Kidney (tissue), 14 donors: ENCODE measurements around the gene CARS1. TPM values are rescaled to one million over a fixed set of nuclear protein-coding genes. Genes with fewer than 3 reads are reported as not detected.

Experiments
- DNase-seq, 5 donors: peaks; one replicate each; pipeline ENCODE4 v3.0.0-alpha.2; 2013 to 2020
- FAIRE-seq: peaks from 2 replicates; lab custom pipeline; 2012; peaks lifted over from hg19 to GRCh38; lab: Jason Lieb, UNC
- H3K27ac ChIP-seq, 2 donors: one replicate each; pipeline ENCODE4 v1.7.0; 2013; ENCODE audit warnings: low read depth in 2 of 2, low read length in 2 of 2, inconsistent platforms in 1 of 2
- H3K27me3 ChIP-seq: one replicate; pipeline ENCODE4 v1.7.1; 2013; ENCODE audit warnings: low read length, inconsistent platforms; ENCODE audit not compliant: control insufficient read depth, insufficient read depth
- H3K36me3 ChIP-seq, 3 donors: one replicate each; pipeline versions ENCODE4 v1.7.0 to v1.7.1; 2013; ENCODE audit warnings: low read length in 3 of 3, control low read depth in 1 of 3, inconsistent platforms in 1 of 3; ENCODE audit not compliant: insufficient read depth in 3 of 3, control insufficient read depth in 2 of 3
- H3K4me1 ChIP-seq, 3 donors: one replicate each; pipeline versions ENCODE4 v1.7.0 to v1.7.1; 2013; ENCODE audit warnings: low read length in 3 of 3, inconsistent platforms in 1 of 3, low read depth in 1 of 3; ENCODE audit not compliant: control insufficient read depth in 2 of 3, insufficient read depth in 2 of 3
- H3K4me3 ChIP-seq, 3 donors: one replicate each; pipeline versions ENCODE4 v1.7.0 to v1.8.1; 2013; ENCODE audit warnings: low read length in 3 of 3, control low read depth in 1 of 3, inconsistent platforms in 1 of 3
- H3K9ac ChIP-seq, 3 donors: one replicate each; pipeline versions ENCODE4 v1.7.0 to v1.7.1; 2013; ENCODE audit warnings: low read length in 3 of 3, control low read depth in 1 of 3, inconsistent platforms in 1 of 3
- H3K9me3 ChIP-seq, 3 donors: one replicate each; pipeline versions ENCODE4 v1.7.0 to v1.7.1; 2013; ENCODE audit warnings: low read length in 3 of 3, control low read depth in 1 of 3, inconsistent platforms in 1 of 3; ENCODE audit not compliant: control insufficient read depth in 2 of 3, insufficient read depth in 1 of 3
- CTCF ChIP-seq: IDR thresholded peaks from 3 replicates; pipeline ENCODE4 v1.5.1; 2012; ENCODE audit warnings: mild to moderate bottlenecking, moderate library complexity, borderline replicate concordance; ENCODE audit not compliant: insufficient read depth; ENCODE audit errors: extremely low read depth
- intact Hi-C: fragments of 100-400 bp; cut with DNase I; formaldehyde crosslinking; loops from one replicate; pipeline ENCODE4 v1.11.1; 2022
- polyA plus RNA-seq: library from polyadenylated mRNA; stranded (reverse); fragments of 350-450 nt; fragmentation: Illumina TruSeq; extraction: RNeasy Lipid Tissue Mini Kit (QIAGEN cat#74804); gene quantifications from one replicate; pipeline ENCODE4 v1.2.3, GENCODE V29; 2014; ENCODE audit warnings: low read depth, low replicate concordance; ENCODE audit not compliant: insufficient read depth
- total RNA-seq: library from RNA; stranded (reverse); fragmentation: NEBNext Ultra II Directional; extraction: Animal tissue kit (Norgen Biotek cat#: 25700); gene quantifications from one replicate; pipeline ENCODE4 v1.2.1, GENCODE V29; 2021
- donor health status: control.
- donor health status: control.
- donor health status: control.
- donor health status: control.
- donor health status: control.
- donor health status: DM: yes; HTN: yes; CAD: no.
- donor health status: Normal renal cell carcinoma (clear cell type).

The CARS1 gene
- total and polyA plus RNA-seq, 2 donors from 2014 or later, result 26.5 to 49.5 TPM

- intact Hi-C loops, result no loop called here
- no peak overlapping the region for H3K27ac ChIP-seq
- H3K4me1 ChIP-seq, result no peaks in the 10 kb centered on the region
- no peak for DNase-seq
- no peak for TF ChIP-seq CTCF
- FAIRE-seq, result no peak
- H3K9ac ChIP-seq, result no peak overlapping the region
- no peaks in the 10 kb centered on the region for H3K9me3 ChIP-seq
- H3K4me3 ChIP-seq, result no peak overlapping the region
- no peaks in the 10 kb centered on the region for H3K27me3 ChIP-seq
- peaks cover 2 to 63% (median 48%) of the 10 kb centered on the region in 3 donors for H3K36me3 ChIP-seq
These were observed 94.0 kb downstream of the CARS1 start for GRCh38 chr11:2963112-2963754.

- H3K9me3 ChIP-seq, result no peaks in the 10 kb centered on the region
- H3K4me3 ChIP-seq, result no peak overlapping the region
- H3K27ac ChIP-seq, result no peak overlapping the region
- H3K36me3 ChIP-seq, result peaks cover 5 to 64% (median 40%) of the 10 kb centered on the region in 3 donors
- H3K27me3 ChIP-seq, result no peaks in the 10 kb centered on the region
- FAIRE-seq, result no peak
- intact Hi-C loops, result no loop called here
- TF ChIP-seq CTCF, result no peak
- DNase-seq, result no peak
- H3K9ac ChIP-seq, result no peak overlapping the region
- peaks cover 0 to 5% (median 0%) of the 10 kb centered on the region in 3 donors for H3K4me1 ChIP-seq
These were observed 96.1 kb downstream of the CARS1 start for GRCh38 chr11:2961080-2961479.

GRCh38 chr11:2960139-2960538 lies 97.1 kb downstream of the CARS1 start:
- TF ChIP-seq CTCF, result no peak
- Histone ChIP-seq H3K36me3 (peaks cover 5 to 56% (median 34%) of the 10 kb centered on the region in 3 donors), H3K4me3 (no peak overlapping the region), H3K9ac (no peak overlapping the region), H3K27me3 (no peaks in the 10 kb centered on the region), H3K4me1 (peaks cover 0 to 8% (median 5%) of the 10 kb centered on the region in 3 donors), H3K27ac (no peak overlapping the region), H3K9me3 (no peaks in the 10 kb centered on the region)
- no peak for DNase-seq
- intact Hi-C loops, result no loop called here
- FAIRE-seq, result no peak

- Histone ChIP-seq H3K9me3 (no peaks in the 10 kb centered on the region), H3K4me1 (peaks cover 0 to 8% (median 6%) of the 10 kb centered on the region in 3 donors), H3K36me3 (peaks cover 3 to 54% (median 26%) of the 10 kb centered on the region in 3 donors), H3K27me3 (no peaks in the 10 kb centered on the region), H3K9ac (no peak overlapping the region), H3K27ac (no peak overlapping the region), H3K4me3 (no peak overlapping the region)
- no peak for TF ChIP-seq CTCF
- intact Hi-C loops, result no loop called here
- FAIRE-seq (no peak), DNase-seq (no peak)
These were observed 99.0 kb downstream of the CARS1 start for GRCh38 chr11:2958251-2958650.
